H9 (cell line): ENCODE data around the gene ADTRP. TPM values are rescaled to one million over a fixed set of nuclear protein-coding genes. Genes with fewer than 3 reads are reported as not detected.

Source experiments
- DNase-seq: peaks from one replicate; pipeline ENCODE4 v3.0.0-alpha.2; 2017
- H2AFZ ChIP-seq: one replicate; pipeline ENCODE4 v1.6.1; 2013; ENCODE audit warnings: mild to moderate bottlenecking, low read length, control low read depth, moderate library complexity
- H2AK5ac ChIP-seq: 2 replicates; pipeline ENCODE4 v1.6.1; 2013; ENCODE audit warnings: low read length, control low read depth, mixed read lengths; ENCODE audit not compliant: insufficient read length
- H2BK120ac ChIP-seq: one replicate; pipeline ENCODE4 v1.6.1; 2013; ENCODE audit warnings: low read depth, mild to moderate bottlenecking, low read length, control low read depth, inconsistent platforms; ENCODE audit not compliant: poor library complexity, severe bottlenecking
- H2BK12ac ChIP-seq: 2 replicates; pipeline ENCODE4 v1.6.1; 2013; ENCODE audit warnings: low read length, control low read depth, mixed read lengths, low read depth; ENCODE audit not compliant: insufficient read length
- H2BK15ac ChIP-seq: 2 replicates; pipeline ENCODE4 v1.6.1; 2013; ENCODE audit warnings: low read depth, low read length, control low read depth
- H2BK20ac ChIP-seq: one replicate; pipeline ENCODE4 v1.6.1; 2013; ENCODE audit warnings: low read depth, mild to moderate bottlenecking, low read length, control low read depth, inconsistent platforms; ENCODE audit not compliant: poor library complexity, severe bottlenecking
- H2BK5ac ChIP-seq: 2 replicates; pipeline ENCODE4 v1.6.1; 2013; ENCODE audit warnings: low read length, control low read depth, mixed read lengths; ENCODE audit not compliant: insufficient read length
- H3K14ac ChIP-seq: 2 replicates; pipeline ENCODE4 v1.6.1; 2013; ENCODE audit warnings: low read length, control low read depth; ENCODE audit not compliant: insufficient read depth
- H3K18ac ChIP-seq: 2 replicates; pipeline ENCODE4 v1.6.1; 2013; ENCODE audit warnings: low read depth, mild to moderate bottlenecking, mixed read lengths, low read length, control low read depth; ENCODE audit not compliant: insufficient read length
- H3K23ac ChIP-seq: 2 replicates; pipeline ENCODE4 v1.6.1; 2013; ENCODE audit warnings: low read length, control low read depth, mixed read lengths, low read depth; ENCODE audit not compliant: insufficient read length
- H3K23me2 ChIP-seq: 2 replicates; pipeline ENCODE4 v1.6.1; 2013; ENCODE audit warnings: low read depth, mild to moderate bottlenecking, mixed read lengths, low read length, control low read depth; ENCODE audit not compliant: insufficient read length, poor library complexity, severe bottlenecking
- H3K27ac ChIP-seq: 2 replicates; pipeline ENCODE4 v1.5.1; 2013; ENCODE audit warnings: low read length, control low read depth, mixed read lengths, low read depth; ENCODE audit not compliant: insufficient read length
- H3K27me3 ChIP-seq: 2 replicates; pipeline ENCODE4 v1.6.1; 2013; ENCODE audit warnings: low read length, control low read depth, inconsistent platforms; ENCODE audit not compliant: insufficient read depth
- H3K4ac ChIP-seq: 2 replicates; pipeline ENCODE4 v1.6.1; 2013; ENCODE audit warnings: low read depth, mild to moderate bottlenecking, control low read depth, inconsistent platforms, low read length, moderate library complexity
- H3K4me1 ChIP-seq: 2 replicates; pipeline ENCODE4 v1.6.1; 2013; ENCODE audit warnings: low read length, control low read depth, inconsistent platforms; ENCODE audit not compliant: insufficient read depth
- H3K4me2 ChIP-seq: 2 replicates; pipeline ENCODE4 v1.6.1; 2013; ENCODE audit warnings: low read length, control low read depth, mixed read lengths; ENCODE audit not compliant: insufficient read length, insufficient read depth
- H3K56ac ChIP-seq: 2 replicates; pipeline ENCODE4 v1.6.1; 2013; ENCODE audit warnings: low read depth, mild to moderate bottlenecking, mixed read lengths, low read length, control low read depth; ENCODE audit not compliant: insufficient read length
- H3K79me1 ChIP-seq: 2 replicates; pipeline ENCODE4 v1.6.1; 2013; ENCODE audit warnings: low read depth, mild to moderate bottlenecking, moderate library complexity, low read length, control low read depth, inconsistent platforms; ENCODE audit not compliant: insufficient read depth, poor library complexity, severe bottlenecking
- H3K79me2 ChIP-seq: 2 replicates; pipeline ENCODE4 v1.6.1; 2013; ENCODE audit warnings: low read length, control low read depth, inconsistent platforms; ENCODE audit not compliant: insufficient read depth
- H3K9ac ChIP-seq: 2 replicates; pipeline ENCODE4 v1.6.1; 2013; ENCODE audit warnings: low read length, control low read depth, mixed read lengths; ENCODE audit not compliant: insufficient read length; ENCODE audit errors: extremely low read depth
- H3K9me3 ChIP-seq: one replicate; pipeline ENCODE4 v1.6.1; 2013; ENCODE audit warnings: low read depth, low read length, inconsistent platforms; ENCODE audit not compliant: control insufficient read depth
- H3T11ph ChIP-seq: one replicate; pipeline ENCODE4 v1.6.1; 2013; ENCODE audit warnings: mild to moderate bottlenecking, low read length, control low read depth, inconsistent platforms
- H4K20me1 ChIP-seq: one replicate; pipeline ENCODE4 v1.6.1; 2013; ENCODE audit not compliant: control insufficient read depth, insufficient read length, insufficient read depth
- H4K5ac ChIP-seq: 2 replicates; pipeline ENCODE4 v1.6.1; 2013; ENCODE audit warnings: low read depth, mild to moderate bottlenecking, mixed read lengths, low read length, control low read depth; ENCODE audit not compliant: insufficient read length
- H4K8ac ChIP-seq: replicated peaks from 2 replicates; pipeline ENCODE4 v1.6.1; 2013; ENCODE audit warnings: low read length, control low read depth, mixed read lengths, low read depth; ENCODE audit not compliant: insufficient read length
- H4K91ac ChIP-seq: 2 replicates; pipeline ENCODE4 v1.6.1; 2013; ENCODE audit warnings: low read depth, mild to moderate bottlenecking, moderate library complexity, mixed read lengths, low read length, control low read depth; ENCODE audit not compliant: insufficient read length
- H3K27ac Mint-ChIP-seq, 3 experiments: 2 replicates in 2 of 3; 3 replicates in 1 of 3; pipeline ENCODE4 v1.8.0; 2020 to 2021; ENCODE audit warnings: mixed read lengths in 3 of 3, mild to moderate bottlenecking in 1 of 3, moderate library complexity in 1 of 3
- H3K27me3 Mint-ChIP-seq: 2 replicates; pipeline ENCODE4 v1.8.0; 2021; ENCODE audit warnings: low read depth, mild to moderate bottlenecking, moderate library complexity, mixed read lengths
- H3K36me3 Mint-ChIP-seq, 3 experiments: 2 replicates in 2 of 3; 3 replicates in 1 of 3; pipeline ENCODE4 v1.8.0; 2020 to 2021; ENCODE audit warnings: low read depth in 3 of 3, mixed read lengths in 3 of 3; ENCODE audit not compliant: insufficient read depth in 1 of 3
- H3K4me1 Mint-ChIP-seq, 2 experiments: 2 replicates each; pipeline ENCODE4 v1.8.0; 2020; ENCODE audit warnings: mixed read lengths in 2 of 2
- H3K4me3 Mint-ChIP-seq, 2 experiments: 2 replicates in 1 of 2; 3 replicates in 1 of 2; pipeline ENCODE4 v1.8.0; 2020 to 2021; ENCODE audit warnings: mild to moderate bottlenecking in 2 of 2, mixed read lengths in 2 of 2, moderate library complexity in 1 of 2
- H3K9me3 Mint-ChIP-seq, 2 experiments: 2 replicates in 1 of 2; 3 replicates in 1 of 2; pipeline ENCODE4 v1.8.0; 2020; ENCODE audit warnings: mild to moderate bottlenecking in 2 of 2, mixed read lengths in 2 of 2, moderate library complexity in 1 of 2
- CTCF ChIP-seq: fragments of 200-600 bp; sonication (generic); conservative IDR thresholded peaks from 3 replicates; pipeline ENCODE4 v1.8.0; 2021; ENCODE audit warnings: antibody characterized with exemption, mild to moderate bottlenecking
- WGBS: extraction: QIAGEN DNeasy Blood & Tissue Kit; methylation state at CpG from one replicate; pipeline ENCODE4 v1.1.7; 2013; ENCODE audit warnings: missing lambda C conversion rate, low lambda C conversion rate, mixed read lengths; ENCODE audit not compliant: insufficient read length; ENCODE audit errors: extremely low coverage; 5-methylcytosine and 5-hydroxymethylcytosine counted together
- total RNA-seq: library from RNA; stranded (reverse); gene quantifications from 2 replicates; pipeline ENCODE4 v1.2.1, GENCODE V29; 2021

The ADTRP gene
- total RNA-seq, 1 experiment from 2014 or later = not detected

DNA sequence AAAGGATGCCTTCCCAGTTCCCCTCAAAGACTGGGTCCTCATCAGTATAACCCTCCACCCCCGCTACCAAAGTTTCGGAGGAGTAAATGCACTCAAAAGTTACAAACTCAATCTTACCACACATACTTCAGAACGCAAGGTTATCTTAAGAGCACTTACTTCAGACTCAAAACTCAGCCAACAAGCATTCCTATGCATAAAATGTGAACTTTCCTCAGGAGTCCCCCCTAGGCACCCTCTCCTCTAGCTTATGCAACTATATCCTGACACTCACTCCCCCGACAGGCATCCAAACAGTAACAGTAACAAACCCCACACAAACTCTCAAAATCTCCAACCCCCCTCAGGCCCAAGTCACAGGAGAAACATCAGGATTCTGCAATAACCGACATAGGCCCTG, 11.1 kb upstream of the ADTRP start:
- Histone ChIP-seq H3K79me2 (no peaks in the 10 kb centered on the region), H4K8ac (no peak overlapping the region), H2BK12ac (no peak overlapping the region), H4K5ac (no peak overlapping the region), H3K9me3 (no peaks in the 10 kb centered on the region), H3K23ac (no peak overlapping the region), H3K4me1 (peaks cover 12% of the 10 kb centered on the region; the same call in 1 of the 2 replicates), H3K27ac (no peak overlapping the region), H3K4me2 (no peak overlapping the region), H3K23me2 (no peaks in the 10 kb centered on the region), H2AFZ (no peak overlapping the region), H2BK15ac (no peak overlapping the region), H4K91ac (no peak overlapping the region), H3K56ac (no peak overlapping the region), H3K27me3 (no peaks in the 10 kb centered on the region), H2BK20ac (no peak overlapping the region), H3T11ph (no peak overlapping the region), H3K9ac (no peak overlapping the region), H3K4ac (no peak overlapping the region), H2BK120ac (no peak overlapping the region), H4K20me1 (no peaks in the 10 kb centered on the region), H2AK5ac (no peak overlapping the region), H3K18ac (no peak overlapping the region), H2BK5ac (no peak overlapping the region), H3K14ac (no peak overlapping the region), H3K79me1 (no peaks in the 10 kb centered on the region)
- WGBS = no CpG with 5 or more reads among the region's 5 CpGs
- H3K27ac Mint-ChIP-seq = no peak overlapping the region
- no peak for TF ChIP-seq CTCF
- peaks cover 0 to 4% of the 10 kb centered on the region in 2 experiments; a peak in 3 of 5 replicates for H3K9me3 Mint-ChIP-seq
- no peak for DNase-seq
- H3K36me3 Mint-ChIP-seq = peaks cover 0 to 8% (median 0%) of the 10 kb centered on the region in 3 experiments; a peak in 3 of 7 replicates
- H3K4me3 Mint-ChIP-seq = no peak overlapping the region
- H3K27me3 Mint-ChIP-seq = no peaks in the 10 kb centered on the region; the same call in 1 of the 2 replicates
- peaks cover 8 to 13% of the 10 kb centered on the region in 2 experiments for H3K4me1 Mint-ChIP-seq
